GM21447 (cell line): ENCODE measurements around the gene EIF4G3.
"Not testable (repeated sequence)": the region's sequence is repeated elsewhere in the genome, so short reads cannot be mapped to it uniquely, and the experiment has no call there.

Experiments
- ATAC-seq: cut with Tn5 transposase; IDR thresholded peaks from one replicate; pipeline ENCODE4 v1.9.1; 2021; ENCODE audit not compliant: unreplicated experiment

Gene EIF4G3

GRCh38 chr1:20956272-20956671, 220.4 kb downstream of the EIF4G3 start:
- no peak for ATAC-seq

- ATAC-seq = no peak
Measured at GRCh38 chr1:20950679-20951078, 226.0 kb downstream of the EIF4G3 start.

DNA sequence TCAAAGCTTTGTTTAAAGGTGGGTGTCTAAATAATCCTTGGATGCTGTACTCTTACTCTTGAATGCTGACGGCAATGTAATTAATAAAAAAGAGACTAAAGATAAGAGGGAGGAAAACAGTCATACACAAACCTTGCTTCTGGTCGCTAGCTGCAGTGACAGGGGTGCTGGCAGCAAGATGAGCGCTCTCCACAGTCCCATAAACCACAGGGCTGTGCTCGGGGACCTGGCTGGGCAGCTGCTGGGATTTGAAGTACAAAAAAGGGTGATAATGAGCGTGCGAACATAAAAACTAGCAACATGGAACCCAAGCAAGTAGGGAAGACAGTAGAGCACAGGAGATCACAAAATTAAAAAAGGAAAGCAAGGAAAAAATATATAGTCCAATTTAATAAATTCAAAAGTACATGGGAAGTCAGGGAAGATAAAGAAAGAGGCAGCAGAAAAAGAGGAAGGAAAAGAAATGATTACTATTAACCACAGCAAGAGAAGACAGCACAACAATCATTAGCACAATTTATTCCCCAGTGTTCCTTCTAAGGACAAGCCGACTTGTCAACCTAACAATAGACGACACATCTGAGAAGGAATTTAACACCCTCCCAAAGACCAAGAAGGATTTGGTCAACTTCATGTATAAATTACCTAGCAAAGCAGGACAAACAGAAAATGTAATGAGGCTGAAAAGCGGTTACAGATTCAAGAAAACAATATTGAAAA, 226.7 kb downstream of the EIF4G3 start:
- ATAC-seq = no peak

DNA sequence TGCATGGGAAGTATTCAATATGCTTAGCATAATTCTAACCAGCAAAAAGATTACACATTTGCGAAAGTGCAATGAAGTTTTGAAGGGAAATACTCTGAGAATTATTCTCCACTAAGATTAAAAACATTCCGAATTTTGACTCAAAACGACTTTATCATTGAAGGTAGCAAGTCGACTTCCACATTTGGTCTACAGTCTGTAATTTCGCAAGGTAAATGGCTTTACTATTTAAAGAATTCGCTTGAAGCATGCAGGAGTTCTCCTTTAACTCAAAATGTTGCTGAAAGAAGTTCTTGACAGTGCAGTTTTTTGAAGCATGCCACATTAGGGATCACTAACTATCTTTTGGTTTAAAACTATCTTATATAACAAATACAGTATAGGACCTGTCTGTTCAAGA, 228.6 kb downstream of the EIF4G3 start:
- ATAC-seq = no peak

DNA sequence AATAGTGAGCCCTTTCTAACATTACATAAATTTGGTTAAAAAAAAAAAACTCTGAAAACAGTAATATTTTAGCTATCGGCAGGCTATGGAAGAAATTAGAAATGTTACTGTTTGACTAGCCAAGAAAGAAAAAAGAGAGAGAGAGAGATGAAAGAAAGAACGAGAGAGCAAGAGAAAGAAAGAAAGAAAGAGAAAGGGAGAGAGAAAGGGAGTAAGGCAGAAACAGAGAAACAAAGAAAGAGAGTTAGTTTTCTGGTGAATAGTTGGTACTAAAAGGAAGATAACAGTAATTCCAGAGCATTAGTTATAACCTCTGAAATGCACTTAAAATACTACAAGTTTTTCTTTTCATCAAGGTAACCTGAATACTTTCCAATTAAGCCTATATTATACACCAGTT, 229.3 kb downstream of the EIF4G3 start:
- no peak for ATAC-seq

DNA sequence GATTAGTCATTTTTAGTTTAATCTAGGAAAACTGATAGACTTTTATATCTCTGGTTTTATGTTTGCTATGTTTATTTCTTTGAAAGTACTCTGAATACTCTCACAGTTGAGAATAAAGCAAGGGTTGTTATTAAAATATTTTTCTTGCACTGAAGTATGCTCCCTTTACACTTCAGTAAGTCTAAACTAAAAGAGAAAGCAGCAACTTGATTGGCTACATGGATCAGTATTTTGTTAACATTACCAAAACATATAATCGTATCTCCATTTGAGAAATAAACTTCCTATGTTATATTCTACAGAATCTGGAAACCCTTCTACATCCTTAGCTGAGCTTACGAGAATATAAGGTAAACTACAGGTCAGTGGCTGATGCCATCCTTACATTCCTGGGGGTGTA, 240.1 kb downstream of the EIF4G3 start:
- ATAC-seq = no peak

DNA sequence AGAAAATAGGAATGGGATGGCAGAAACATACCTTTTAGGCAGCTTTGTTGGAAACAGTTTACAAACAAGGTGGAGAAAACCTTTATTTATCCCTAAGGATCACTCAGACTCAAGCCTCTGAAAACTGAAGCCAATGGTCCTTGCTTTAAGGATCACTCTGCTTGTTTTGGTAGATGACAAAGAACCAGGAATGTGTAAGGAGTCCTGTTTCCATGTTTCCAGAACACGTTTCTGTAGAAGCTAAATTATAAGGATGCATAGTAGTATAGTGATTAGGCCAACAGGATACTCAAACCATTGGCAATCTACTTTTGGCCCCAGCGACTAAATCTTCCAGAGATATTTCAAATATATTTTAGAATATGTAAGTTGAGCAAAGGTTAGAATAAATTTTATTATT, 240.5 kb downstream of the EIF4G3 start:
- ATAC-seq = no peak

GRCh38 chr1:20935717-20936116, 241.0 kb downstream of the EIF4G3 start:
- no peak for ATAC-seq

DNA sequence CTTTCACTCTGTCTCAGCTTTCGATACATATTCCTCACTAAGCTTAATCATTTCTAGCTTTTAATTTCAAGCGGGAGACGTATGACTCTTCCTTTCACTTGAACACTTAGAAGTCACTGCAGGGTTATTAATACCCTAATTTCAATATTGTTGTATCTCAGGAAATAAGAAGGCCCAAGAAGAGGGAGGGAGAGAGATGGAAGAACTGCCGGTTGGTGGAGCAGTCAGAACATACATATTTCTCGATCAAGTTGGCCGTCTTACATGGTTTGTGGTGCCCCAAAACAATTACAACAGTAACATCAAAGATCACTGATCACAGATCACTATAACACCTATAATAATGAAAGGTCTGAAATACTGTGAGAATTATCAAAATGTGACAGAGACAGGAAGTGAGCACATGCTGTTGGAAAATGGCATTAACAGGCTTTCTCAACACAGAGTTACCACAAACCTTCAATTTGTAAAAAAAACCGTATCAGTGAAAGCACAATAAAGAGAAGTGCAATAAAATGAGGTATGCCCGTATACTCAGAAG, 244.2 kb downstream of the EIF4G3 start:
- ATAC-seq = no peak

DNA sequence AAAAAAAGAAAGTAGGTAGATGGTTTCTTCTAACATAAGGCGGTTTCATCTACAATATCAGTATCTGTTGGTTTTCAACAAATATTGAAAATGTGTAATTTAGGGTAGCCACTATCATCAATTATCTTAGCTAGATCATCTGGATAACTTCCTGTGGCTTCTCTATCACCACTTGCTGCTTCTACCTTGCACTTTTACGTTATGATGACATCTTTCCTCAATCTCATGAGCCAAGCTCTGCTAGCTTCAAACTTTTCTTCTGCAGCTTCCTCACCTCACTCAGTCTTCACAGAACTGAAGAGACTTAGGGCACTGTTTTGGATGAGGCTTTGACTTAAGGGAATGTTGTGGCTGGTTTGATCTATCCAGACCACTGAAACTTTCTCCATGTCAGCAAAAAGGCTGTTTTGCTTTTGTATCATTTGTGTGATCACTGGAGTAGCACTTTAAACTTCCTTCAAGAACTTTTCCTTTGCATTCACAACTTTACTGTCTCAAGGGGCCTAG, 244.7 kb downstream of the EIF4G3 start:
- no peak for ATAC-seq

- no peak for ATAC-seq
Measured at GRCh38 chr1:20930427-20930826, 246.3 kb downstream of the EIF4G3 start.

GRCh38 chr1:20928146-20928545, 248.6 kb downstream of the EIF4G3 start:
- no peak for ATAC-seq

- no peak for ATAC-seq
Measured at GRCh38 chr1:20921285-20921684, 255.4 kb downstream of the EIF4G3 start.

DNA sequence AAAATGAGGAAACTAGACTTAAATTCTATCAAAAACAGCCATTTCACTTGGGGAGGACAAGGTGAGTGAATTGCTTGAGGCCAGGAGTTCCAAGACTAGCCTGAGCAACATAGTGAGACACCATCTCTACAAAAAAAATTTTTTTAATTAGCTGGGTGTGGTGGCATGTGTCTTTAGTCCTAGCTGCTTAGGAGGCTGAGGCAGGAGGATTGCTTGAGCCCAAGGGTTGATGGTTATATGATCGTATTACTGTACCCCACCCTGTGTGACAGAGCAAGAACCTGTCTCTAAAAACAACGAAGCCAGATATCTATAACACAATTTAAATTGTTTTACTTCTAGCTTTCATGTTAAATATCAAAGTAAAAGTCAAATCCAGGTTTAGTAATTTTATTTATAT, 263.5 kb downstream of the EIF4G3 start:
- no peak for ATAC-seq

- ATAC-seq = not testable (repeated sequence)
Measured at GRCh38 chr1:20907526-20907925, 269.2 kb downstream of the EIF4G3 start.

- no peak for ATAC-seq
Measured at GRCh38 chr1:20903437-20903836, 273.3 kb downstream of the EIF4G3 start.

GRCh38 chr1:20900056-20900455, 276.6 kb downstream of the EIF4G3 start:
- no peak for ATAC-seq

DNA sequence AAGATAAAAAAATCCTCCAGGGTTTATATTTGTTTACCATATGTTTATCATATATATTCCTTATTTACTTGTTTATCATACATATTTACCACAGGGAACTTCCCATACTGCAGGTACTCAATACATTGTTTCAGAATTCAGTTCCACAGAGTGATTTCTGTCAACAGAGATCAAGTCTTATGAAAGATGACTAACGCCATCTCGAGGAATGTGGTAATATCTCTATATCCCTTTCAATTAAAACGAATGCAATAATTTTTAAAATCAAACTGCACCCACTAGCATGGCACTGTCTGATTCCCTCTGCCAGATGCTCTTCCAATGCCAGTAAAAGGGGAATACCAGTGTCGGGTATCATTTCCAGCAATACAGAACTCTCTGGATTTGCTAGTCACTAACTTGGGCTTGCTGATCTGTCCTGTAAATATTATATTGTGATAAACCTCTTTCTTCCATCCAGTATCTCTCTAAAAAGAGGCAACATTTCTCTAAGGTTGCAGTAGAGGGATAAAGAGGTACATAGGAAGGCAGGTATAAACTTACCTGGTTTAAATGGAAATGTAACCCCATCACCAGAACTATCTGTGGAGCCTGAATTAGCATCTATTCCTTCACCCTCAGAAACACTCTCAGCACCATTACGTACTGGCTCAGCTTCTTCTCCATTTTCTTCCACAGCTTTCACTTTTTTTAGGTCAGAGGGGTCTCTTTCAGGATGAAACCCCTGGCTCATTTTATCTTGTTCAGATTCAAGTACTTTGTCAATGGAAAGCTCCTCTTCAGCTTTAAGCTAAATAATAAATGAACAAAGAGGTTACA, 277.3 kb downstream of the EIF4G3 start:
- ATAC-seq = no peak

- ATAC-seq = no peak
Measured at GRCh38 chr1:20896826-20897225, 279.9 kb downstream of the EIF4G3 start.

GRCh38 chr1:20893931-20894330, 282.8 kb downstream of the EIF4G3 start:
- no peak for ATAC-seq

DNA sequence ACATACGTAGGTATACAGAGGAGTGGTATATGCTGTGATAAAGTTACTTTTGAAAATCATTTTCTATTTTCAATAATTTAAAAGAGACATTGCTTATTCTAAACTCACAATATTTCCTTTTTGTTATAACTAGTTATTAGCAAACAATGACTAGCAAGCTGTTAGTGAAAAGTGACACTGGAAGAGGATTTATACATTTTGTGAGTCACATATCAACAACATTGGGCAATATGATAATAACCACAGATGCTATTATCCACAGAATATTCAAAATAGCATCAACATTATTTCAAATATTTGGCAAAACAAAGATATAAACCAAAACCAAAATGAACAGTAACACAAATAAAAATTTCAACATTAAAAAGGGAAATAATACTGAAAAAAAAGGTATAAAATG, 285.6 kb downstream of the EIF4G3 start:
- no peak for ATAC-seq

GRCh38 chr1:20887246-20887645, 289.5 kb downstream of the EIF4G3 start:
- ATAC-seq = no peak
